GM03348 (cell line): ENCODE measurements around the gene CDK19.
A peak's percentile ranks its signal among the peaks of the same experiment; 100 is the strongest.

Experiments used
- DNase-seq: peaks from one replicate; pipeline ENCODE4 v3.0.0; 2012; ENCODE audit warnings: low spot score

Gene CDK19

DNA sequence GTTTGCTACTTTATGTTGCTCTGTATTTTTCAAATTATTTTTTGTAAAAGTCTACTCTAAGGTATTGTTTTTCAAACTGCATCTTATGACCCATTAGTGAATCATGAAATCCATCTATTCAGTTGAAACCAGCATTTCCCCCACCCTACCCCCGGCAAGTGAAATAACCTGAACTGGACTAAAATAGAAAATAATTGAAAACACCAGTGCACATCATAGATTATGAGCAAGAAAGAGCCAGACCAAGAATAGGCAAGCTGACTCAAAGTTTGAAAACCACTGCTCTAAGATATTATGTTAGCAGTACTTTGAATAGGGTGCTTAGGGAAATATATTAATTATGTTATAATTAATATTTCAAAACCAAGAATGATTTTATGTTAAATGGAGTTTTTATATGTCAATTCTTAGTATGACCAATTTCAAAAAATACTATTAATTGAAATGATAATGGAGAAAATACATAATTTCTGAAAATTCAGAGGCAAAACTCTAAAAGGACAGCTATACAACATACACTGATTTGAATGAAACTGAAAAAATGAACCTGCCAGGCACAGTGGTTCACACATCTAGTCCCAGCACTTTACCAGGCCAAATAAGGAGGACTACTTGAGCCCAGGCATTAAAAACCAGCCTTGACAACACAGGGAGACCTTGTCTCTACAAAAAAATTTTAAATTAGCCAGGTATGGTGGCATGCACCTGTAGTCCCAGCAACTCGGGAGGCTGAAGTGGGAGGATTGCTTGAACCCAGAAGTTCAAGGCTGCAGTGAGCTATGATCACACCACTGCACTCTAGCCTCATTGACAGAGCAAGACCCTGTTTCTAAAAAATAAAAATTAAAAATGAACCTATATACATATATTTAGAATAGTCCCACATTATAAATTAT lies 112.0 kb downstream of the CDK19 start:
- peak; percentile 26 for DNase-seq

DNA sequence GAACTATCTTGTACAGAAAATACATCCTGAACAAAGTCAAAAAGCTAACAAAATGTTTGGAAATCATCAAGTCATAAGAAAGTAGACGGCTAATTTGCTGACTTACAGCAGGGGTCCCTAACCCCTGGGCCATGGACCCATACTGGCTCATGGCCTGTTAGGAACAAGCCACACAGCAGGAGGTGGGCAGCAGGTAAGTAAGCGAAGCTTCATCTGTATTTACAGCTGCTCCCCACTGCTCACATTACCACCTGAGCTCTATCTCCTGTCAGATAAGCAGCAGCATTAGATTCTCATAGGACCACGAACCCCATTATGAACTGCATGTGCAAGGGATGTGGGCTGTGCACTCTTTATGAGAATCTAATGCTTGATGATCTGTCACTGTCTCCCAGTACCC lies 115.5 kb downstream of the CDK19 start:
- DNase-seq, result no peak

DNA sequence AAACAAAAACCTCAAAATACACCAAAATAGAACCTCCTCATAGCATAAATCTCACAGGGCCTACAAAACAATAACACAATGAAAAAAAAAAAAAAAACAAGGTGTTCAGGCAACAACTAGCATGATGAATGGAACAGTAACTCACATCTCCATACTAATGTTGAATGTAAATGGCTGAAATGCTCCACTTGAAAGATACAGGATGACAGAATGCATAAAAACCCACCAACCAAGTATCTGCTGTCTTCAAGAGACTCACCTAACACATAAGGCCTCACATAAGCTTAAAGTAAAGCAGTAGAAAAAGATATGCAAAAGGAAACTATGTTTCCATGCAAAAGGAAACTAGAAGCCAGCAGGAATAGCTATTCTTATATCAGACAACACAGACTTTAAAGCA lies 121.3 kb downstream of the CDK19 start:
- DNase-seq, result no peak

DNA sequence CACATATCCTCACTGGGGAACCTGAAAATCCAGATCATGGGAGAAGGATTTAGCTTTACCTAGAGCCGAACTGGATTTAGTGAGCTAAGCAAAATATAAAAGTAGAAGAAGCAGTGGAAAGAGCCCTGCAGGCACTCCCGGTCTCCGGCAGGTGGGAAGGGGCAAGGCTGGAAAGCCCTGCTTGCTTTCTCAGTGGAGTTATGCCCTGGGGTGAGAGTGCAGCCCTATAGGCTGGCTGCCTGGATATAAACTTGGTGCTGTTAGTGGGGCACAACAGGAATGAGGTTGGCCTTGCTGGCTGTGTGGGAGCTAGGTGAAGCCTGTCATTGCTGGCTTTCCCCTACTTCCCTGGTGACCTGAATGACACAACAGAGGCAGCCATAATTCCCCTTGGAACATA lies 122.0 kb downstream of the CDK19 start:
- DNase-seq, result no peak

DNA sequence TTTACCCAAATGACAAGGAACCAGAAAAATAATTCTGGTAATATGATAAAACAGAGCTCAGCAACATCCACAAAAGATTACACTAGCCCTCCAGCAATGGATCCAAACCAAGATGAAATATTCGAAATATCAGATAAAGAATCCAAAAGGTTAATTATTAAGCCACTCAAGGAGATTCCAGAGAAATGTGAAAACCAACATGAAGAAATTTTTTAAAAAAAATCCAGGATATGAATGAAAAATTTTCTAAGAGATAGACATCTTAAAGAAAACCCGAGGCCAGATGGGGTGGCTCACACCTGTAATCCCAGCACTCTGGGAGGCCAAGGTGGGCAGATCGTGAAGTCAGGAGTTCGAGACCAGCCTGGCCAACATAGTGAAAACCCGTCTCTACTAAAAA lies 124.4 kb downstream of the CDK19 start:
- no peak for DNase-seq

DNA sequence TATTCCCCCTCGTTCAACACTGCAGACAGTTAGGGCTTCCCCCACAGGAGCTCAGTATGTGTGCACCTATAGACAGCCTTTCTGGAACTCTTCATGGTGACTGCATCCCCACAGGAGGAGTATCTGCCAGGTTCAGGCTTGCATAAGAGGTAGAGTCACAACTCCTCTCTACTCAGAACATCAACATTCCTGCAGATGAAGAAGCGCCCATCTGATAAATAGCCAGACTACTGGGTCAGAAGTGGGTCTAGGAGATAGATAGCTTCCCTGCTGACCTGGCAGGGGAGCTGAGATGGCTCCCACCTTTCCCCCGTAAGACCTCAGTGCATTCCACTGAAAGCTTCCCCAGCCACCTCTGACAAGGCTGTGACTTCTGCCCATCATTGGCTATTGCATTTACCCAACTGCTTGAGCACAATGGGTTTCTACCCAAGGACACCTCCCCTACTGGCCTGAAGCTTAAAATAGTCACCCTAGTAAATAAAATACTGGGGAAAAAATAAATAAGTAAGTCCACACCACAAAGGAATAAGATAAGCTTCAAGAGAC lies 125.1 kb downstream of the CDK19 start:
- DNase-seq, result no peak

DNA sequence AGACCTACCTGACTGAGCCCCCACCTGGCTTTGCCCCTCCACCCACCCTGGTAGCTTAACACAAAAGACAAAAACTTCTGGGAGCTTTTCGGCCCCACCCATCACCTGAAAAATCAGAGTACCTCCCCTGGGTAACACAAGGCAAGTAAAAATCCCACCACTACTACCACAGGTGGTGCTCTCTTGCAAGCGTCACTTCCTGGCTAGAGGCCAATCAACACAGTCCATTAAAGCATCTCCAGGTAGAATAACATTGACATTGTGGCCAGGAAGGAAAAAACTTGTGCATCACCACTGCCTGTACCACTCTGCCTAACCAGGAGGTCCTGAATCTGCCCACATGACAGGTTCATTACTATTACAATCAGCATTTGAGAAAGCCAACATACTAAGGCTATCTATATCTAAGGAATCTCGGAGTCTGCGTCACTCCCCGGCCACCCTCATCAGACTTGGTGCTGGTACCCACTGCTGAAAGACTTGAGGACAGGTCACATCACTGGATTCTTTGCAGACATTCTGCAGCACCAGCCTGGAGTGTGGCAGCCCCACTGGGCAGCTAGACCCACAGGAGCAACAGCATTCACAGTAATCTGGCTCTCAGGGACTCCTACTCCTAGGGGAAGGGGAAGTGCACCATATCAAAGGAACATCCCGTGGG lies 125.9 kb downstream of the CDK19 start:
- no peak for DNase-seq

DNA sequence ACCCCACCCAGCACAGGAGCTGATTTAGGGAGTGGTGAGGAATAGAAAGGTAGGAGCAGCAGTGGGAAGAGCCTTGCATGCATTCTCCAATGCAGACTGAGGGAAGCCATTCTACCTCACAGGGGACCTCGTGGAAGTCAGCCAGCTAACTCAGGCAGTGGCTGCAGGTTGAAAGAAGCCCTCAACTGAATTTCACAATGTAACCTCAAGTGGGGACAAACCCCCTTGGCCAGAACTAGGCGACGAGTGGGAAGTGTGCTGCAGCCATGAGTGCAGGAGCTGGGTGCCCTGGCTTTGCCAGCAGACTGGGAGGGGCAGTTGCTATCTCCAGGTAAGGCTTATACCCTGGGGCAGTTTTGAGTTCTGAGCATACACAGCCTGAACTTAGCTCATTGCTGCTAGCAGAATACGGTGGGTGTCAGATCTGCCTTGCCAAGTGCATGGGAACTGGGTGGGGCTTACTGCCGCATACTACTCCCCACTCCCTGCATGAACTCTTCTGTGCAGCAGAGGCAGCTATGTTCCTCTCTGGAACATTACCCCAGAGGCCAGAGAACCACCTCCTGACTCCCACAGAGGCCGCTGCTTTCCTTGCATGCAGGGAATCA lies 126.5 kb downstream of the CDK19 start:
- no peak for DNase-seq

DNA sequence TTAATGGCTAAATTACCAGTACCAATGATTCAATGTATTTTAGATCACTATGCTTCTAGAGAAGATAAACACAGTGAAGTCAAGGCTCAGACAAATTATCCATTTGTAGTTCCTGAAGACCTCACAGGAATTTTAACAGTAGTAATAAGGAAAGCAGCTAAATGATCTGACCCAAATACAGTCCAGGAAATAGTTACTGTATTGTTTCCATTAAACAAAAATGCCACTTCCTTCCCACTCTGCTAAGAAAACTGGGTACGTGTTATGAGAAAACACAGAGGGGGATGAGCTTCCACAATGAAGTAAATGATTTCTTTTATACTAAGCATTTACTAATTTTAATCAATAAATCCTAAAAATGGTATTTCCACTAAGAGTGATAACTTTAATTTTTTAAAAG lies 127.9 kb downstream of the CDK19 start:
- DNase-seq, result no peak

DNA sequence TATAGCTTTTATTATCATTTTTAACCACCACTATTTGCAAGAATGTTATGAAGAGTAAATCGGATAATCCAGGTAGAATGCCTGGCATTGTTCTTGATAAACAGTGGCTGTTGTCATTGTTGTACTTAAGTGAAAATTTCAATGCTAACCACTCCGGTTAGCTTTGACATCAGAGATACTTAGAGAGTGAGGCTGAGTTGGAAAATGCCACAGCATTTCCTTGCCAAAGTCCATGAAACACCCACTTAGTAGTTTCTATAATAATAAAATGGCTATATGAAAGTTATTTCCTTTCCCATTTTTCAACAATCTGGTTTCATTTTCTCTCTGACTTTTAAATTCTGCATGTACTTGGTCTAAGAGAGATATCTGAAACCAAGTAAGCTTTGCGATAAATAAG lies 132.0 kb downstream of the CDK19 start:
- no peak for DNase-seq

DNA sequence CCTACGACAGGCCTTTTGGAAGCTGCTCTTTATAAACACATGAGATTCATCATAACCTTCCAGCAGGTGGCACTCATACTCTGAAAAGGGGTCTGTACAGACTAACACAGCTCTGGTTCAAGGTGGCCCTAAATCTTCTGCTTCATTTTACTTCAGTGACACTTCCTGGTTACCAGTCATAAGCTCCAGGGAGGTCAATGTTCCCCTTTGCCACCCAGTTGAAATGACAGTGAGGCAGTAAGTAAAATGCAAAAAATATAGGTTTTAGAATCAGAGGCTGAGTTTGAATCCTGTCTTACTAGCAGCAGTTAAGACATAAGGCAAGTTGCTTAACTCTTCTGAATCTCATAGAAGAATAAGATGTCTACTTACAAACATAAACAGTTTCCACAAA lies 132.8 kb downstream of the CDK19 start:
- DNase-seq, result peak; percentile 75

DNA sequence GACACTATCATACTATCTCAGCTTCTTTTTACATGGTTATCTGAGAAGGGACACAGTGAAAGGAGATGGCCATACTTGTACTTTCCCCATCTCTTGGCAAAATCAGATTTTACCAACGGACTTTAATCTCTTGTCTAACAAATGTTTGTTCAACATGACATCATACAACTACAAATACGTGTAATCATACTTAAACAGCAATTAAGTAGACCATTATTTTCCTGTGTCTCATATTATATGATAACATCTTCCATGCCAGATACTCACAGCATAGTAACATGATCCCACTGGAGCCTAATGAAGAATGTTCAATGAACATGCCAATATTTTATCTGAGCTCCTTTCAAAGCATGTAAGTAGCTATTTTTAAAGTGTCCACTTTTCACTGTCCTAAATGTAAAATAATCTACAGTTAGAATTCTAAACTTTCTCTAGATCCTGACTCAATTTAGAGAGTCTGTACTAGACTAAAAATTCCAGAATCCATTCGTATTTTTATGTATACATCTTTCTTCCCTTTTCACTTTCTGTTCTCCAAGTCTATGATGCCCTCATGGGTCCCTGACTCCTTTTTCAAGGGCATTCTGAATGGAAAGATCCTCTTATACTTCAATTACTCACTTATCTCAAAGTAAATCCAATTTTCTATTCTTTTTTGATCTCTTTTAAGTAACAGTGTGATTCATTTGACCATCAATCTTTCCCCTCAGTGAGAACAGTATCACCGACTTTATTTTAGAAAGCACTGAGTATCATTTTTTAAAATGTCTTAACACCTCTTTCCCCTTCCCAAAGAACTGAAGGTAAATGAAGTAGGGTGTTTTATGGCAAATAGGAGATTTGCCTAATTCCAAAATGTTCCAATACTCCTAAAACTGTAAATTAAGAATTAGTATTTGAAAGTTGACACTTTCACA lies 133.5 kb downstream of the CDK19 start:
- no peak for DNase-seq

DNA sequence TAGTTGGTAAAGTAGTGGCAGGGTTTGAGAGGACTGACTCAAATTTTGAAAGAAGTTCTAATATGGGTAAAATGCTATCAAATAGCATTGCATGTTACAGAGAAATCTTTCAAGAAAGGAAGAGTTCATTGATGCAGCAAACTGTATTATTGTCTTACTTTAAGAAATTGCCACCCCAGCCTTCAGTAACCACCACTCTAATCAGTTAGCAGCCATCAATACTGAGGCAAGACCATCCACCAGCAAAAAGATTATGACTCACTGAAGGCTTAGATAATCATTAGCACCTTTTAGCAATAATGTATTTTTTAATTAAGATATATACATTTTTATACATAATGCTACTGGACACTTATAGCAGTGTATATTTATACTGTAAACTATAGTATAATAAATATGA lies 138.9 kb downstream of the CDK19 start:
- no peak for DNase-seq

DNA sequence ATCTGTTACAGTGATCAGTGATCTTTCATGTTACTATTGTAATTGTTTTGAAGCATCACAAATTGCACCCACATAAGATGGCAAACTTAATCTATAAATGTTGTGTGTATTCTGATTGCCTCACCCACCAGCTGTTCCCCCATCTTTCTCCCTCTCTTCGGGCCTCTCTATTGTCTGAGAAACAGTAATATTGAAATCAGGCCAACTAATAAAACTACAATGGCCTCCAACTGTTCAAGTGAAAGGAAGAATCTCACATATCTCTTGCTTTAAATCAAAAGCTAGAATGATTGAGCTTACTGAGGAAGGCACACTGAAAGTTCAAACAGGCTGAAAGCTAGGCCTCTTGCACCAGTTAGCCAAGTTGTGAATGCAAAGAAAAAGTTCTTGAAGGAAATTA lies 141.2 kb downstream of the CDK19 start:
- DNase-seq, result no peak

DNA sequence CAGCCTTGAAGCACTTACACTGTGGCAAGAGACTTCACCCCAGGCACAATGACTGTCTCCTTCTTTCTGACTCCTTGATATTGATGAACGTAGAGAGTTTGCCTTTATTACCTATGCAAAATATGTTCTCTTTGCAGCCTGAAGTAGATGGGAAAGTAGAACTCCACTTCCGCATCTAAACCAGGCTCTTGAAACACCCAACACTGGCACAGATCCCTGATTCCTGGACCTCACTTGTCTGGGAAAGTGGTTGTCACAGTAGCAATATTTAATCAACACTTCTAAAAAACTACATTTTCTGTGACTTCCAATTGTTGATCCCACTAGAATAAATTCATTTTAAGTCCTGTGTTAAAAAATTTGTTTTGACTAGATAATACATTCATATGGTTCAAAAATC lies 143.1 kb downstream of the CDK19 start:
- DNase-seq, result no peak

DNA sequence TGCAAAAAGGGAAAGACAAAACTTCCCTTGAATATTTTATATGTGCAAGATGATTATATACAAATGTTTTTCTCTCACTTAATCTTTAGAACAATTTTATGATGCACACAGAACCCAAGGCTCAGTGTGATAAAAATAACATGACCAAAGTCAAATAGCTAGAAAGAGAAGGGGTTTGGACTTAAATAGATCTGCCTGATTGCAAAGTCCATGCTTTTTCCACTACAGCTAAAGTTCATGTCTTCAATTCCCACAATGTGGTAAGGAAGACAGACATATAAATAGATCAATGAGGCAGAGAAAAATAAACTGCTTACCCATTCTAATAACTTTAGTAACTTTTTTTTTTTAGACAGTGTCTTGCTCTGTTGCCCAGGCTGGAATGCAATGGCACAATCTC lies 143.8 kb downstream of the CDK19 start:
- DNase-seq, result no peak

DNA sequence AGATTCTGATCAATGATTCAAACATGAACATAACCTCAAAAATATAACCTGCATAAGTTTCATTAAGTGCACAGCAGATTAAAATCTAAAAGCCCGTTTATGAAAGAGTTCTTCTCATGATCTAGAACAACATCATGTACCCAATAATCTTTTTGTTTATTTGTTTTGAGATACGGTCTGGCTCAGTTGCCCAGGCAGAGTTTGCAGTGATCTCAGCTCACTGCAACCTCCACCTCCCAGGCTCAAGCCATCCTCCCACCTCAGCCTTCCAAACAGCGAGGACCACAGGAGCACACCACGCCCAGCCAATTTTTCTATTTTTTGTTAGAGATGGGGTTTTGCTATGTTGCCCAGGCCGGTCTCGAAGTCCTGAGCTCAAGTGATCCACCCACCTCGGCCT lies 149.7 kb downstream of the CDK19 start:
- DNase-seq, result no peak

DNA sequence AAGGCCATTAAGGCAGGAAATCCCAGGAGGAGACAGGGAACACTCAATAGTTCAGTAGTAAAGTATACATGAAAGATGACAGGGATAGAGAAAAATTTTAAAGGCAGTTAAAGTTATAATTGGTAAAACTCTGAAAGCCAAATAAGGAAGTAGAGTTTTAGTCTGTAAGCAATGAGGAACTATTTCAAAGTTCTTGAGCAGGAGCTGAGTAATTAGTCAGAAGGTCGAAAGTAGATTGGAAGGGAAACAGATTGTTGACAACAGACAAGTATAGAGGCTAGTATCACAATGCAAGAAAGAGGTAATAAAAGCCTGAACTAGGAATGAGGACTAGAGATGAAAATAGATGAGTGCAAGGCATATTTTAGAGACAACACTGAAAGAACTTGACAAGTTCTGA lies 150.3 kb downstream of the CDK19 start:
- peak; percentile 35 for DNase-seq

DNA sequence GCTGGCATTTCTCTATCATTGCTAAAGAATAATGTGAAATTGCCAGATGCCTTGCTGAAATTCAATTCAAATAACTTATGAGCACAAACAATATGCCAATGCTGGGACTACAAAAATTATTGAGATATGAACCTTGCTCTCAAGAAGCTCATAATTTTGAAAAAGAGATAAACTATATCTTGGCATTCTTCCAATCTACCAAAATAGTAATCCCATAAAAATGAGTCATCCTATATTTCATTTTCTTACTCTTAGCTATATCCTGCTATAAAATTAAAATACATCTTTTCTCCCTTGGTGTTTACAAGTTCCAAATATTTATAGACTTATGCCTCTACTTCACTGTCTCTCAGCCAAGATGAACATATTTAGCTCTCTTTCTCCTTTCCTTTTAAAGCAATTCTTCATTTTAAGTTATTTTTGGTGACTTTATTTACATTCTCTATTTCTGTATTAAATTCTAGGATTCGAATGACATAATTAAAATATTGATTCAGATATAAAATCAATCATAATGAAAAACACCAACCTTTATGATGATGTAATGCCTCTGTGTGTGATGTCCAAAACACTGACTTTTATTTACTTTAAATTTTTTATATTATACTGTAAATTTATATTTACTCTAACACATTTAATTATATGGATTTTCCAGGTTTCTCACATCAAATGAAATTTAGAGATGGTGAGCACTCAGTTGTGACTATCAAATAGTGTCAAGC lies 152.6 kb downstream of the CDK19 start:
- DNase-seq, result no peak

DNA sequence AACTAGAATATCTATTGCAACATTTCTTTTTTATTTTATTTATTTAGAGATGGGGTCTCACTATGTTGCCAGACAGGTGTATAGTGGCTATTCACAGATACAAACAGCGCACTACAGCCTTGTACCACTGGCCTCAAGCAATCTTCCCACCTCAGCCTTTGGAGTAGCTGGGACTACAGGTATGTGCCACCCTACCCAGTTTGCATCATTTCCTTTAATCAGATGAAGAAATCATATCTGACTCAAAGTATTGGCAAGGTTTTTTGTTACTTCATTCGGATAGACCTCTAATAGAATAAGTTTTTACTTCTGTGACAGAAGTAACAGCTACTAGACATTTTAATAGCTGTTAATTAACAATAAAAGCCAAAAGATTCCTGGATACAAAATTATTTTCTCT lies 153.9 kb downstream of the CDK19 start:
- DNase-seq, result no peak

DNA sequence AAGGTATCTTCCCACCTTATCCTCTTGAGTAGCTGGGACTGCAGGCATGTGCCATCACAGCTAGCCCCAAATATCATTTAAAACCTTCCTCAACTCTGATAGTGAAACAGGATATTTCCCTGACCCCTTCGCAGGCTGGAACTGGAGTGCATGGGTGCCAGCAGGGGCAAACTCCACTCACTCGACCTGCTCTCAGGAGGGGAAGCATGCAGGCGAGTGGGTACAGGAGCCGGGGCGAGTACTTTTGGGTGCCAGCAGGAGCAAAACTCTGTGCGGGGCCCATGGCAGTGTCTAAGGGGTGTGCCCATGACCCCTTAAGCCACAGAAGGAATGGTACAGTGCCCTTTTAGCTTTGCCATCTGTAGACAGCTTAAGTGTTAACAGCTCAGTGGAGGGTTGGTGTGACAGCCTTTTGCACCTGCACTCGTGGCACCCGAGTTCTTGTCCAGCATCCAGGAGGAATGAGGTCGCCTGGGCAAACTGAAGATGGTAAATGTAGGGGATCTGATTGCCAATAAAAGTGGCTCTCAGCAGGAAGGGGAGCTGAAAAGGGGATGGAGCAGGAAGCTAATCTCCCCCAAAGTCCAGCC lies 155.1 kb downstream of the CDK19 start:
- no peak for DNase-seq
